ENCODE data around the gene TMEM270. TPM values are rescaled to one million over a fixed set of nuclear protein-coding genes. Genes with fewer than 3 reads are reported as not detected.

Gene TMEM270
- total and polyA plus RNA-seq, 8 donors, result not detected

- peak; percentile 85 to 95 for DNase-seq
- TF ChIP-seq POLR2AphosphoS5 (IDR thresholded peaks at IDR 0.05) (peak in 2 of 3 donors; percentile 89 to 90), EP300 (IDR thresholded peaks at IDR 0.05) (no peak), POLR2A (IDR thresholded peaks at IDR 0.05) (peak in 1 of 4 donors; percentile 33), CTCF (IDR thresholded peaks at IDR 0.05) (no peak)
- intact Hi-C loops (cut with DNase I; ENCODE audit: low total_unique reads), result no loop called here
- Histone ChIP-seq H3K9me3 (no peaks in the 10 kb centered on the region), H3K27ac (peak within 1 kb of the TSS; percentile 41 to 86 (median 71)), H3K27me3 (peaks cover 0 to 61% (median 10%) of the 10 kb centered on the region in 3 donors), H3K4me3 (peak within 1 kb of the TSS in 3 of 4 donors; percentile 22 to 46 (median 41)), H3K36me3 (no peaks in the 10 kb centered on the region), H3K4me1 (peaks cover 20 to 69% (median 64%) of the 10 kb centered on the region in 4 donors)
- WGBS, 5 donors, result 28 to 59% (median 36%) methylated on average over 13 to 42 of the region's 42 CpGs
These were observed 30.0 kb upstream of the TMEM270 start, which contains the start of gene CLDN4 for GRCh38 chr7:73830681-73831583. Gene CLDN4, plus strand, starts transcription at chr7:73830996. Its CDS starts 206 bp downstream, at chr7:73831202.

- H3K27ac ChIP-seq, result peak overlapping the region; percentile 41 to 86 (median 71)
- TF ChIP-seq POLR2A (IDR thresholded peaks at IDR 0.05) (no peak), CTCF (IDR thresholded peaks at IDR 0.05) (no peak)
- DNase-seq, result no peak
- H3K9me3 ChIP-seq, result no peaks in the 10 kb centered on the region
- 47 to 78% (median 51%) methylated on average over 4 to 16 of the region's 16 CpGs for WGBS, 5 donors
- peaks cover 20 to 68% (median 63%) of the 10 kb centered on the region in 4 donors for H3K4me1 ChIP-seq
- no peaks in the 10 kb centered on the region for H3K36me3 ChIP-seq
- H3K4me3 ChIP-seq, result peak overlapping the region in 3 of 4 donors; percentile 22 to 46 (median 41)
- intact Hi-C loops (cut with DNase I; ENCODE audit: low total_unique reads), result no loop called here
- H3K27me3 ChIP-seq, result peaks cover 0 to 61% (median 10%) of the 10 kb centered on the region in 3 donors
These were observed 29.4 kb upstream of the TMEM270 start for GRCh38 chr7:73831584-73831833.

GRCh38 chr7:73831834-73832651, 28.9 kb upstream of the TMEM270 start:
- Histone ChIP-seq H3K4me1 (peaks cover 20 to 63% (median 58%) of the 10 kb centered on the region in 4 donors), H3K27ac (peak overlapping the region; percentile 41 to 86 (median 71)), H3K36me3 (no peaks in the 10 kb centered on the region), H3K9me3 (no peaks in the 10 kb centered on the region), H3K27me3 (peaks cover 0 to 61% (median 10%) of the 10 kb centered on the region in 3 donors), H3K4me3 (peak overlapping the region in 3 of 4 donors; percentile 22 to 46 (median 41))
- TF ChIP-seq EP300 (IDR thresholded peaks at IDR 0.05), result no peak
- no peak for TF ChIP-seq CTCF (IDR thresholded peaks at IDR 0.05)
- TF ChIP-seq POLR2AphosphoS5 (IDR thresholded peaks at IDR 0.05), result peak in 2 of 3 donors; percentile 50 to 65
- no peak for TF ChIP-seq POLR2A (IDR thresholded peaks at IDR 0.05)
- WGBS, 5 donors, result 28 to 53% (median 37%) methylated on average over 16 of the region's 16 CpGs
- intact Hi-C loops (cut with DNase I; ENCODE audit: low total_unique reads), result no loop called here
- DNase-seq, result peak; percentile 90 to 94

- 43 to 58% (median 51%) methylated on average over 13 of the region's 13 CpGs for WGBS, 5 donors
- Histone ChIP-seq H3K36me3 (no peaks in the 10 kb centered on the region), H3K4me1 (peaks cover 14 to 55% (median 51%) of the 10 kb centered on the region in 4 donors), H3K4me3 (peak overlapping the region in 1 of 4 donors; percentile 46), H3K27ac (peak overlapping the region in 3 of 5 donors; percentile 56 to 86 (median 74)), H3K9me3 (no peaks in the 10 kb centered on the region), H3K27me3 (peaks cover 0 to 65% (median 10%) of the 10 kb centered on the region in 3 donors)
- intact Hi-C loops (cut with DNase I; ENCODE audit: low total_unique reads), result no loop called here
- peak in 1 of 2 donors; percentile 40 for DNase-seq
- no peak for TF ChIP-seq POLR2AphosphoS5 (IDR thresholded peaks at IDR 0.05)
- TF ChIP-seq POLR2A (IDR thresholded peaks at IDR 0.05), result no peak
- TF ChIP-seq EP300 (IDR thresholded peaks at IDR 0.05), result no peak
- TF ChIP-seq CTCF (IDR thresholded peaks at IDR 0.05), result no peak
These were observed 28.2 kb upstream of the TMEM270 start for GRCh38 chr7:73832806-73833205.
